Smooth muscle cell (in vitro differentiated cells): ENCODE results near the gene ALOXE3. TPM values are rescaled to one million over a fixed set of nuclear protein-coding genes. Genes with fewer than 3 reads are reported as not detected.
"Not testable (repeated sequence)": the region's sequence is repeated elsewhere in the genome, so short reads cannot be mapped to it uniquely, and the experiment has no call there.

ENCODE experiments used
- DNase-seq: peaks from one replicate; lab custom pipeline; 2025; ENCODE audit not compliant: unreplicated experiment; lab: John Stamatoyannopoulos, UW
- H2AFZ ChIP-seq: fragments of 200-600 bp; sonication (generic); 2 replicates; pipeline ENCODE4 v1.6.0; 2016; ENCODE audit warnings: antibody characterized with exemption, low read depth, mild to moderate bottlenecking
- H3F3A ChIP-seq: fragments of 200-600 bp; sonication (generic); 2 replicates; pipeline ENCODE4 v1.6.0; 2017; ENCODE audit warnings: antibody characterized with exemption, low read depth
- H3K27ac ChIP-seq: fragments of 200-600 bp; sonication (generic); 2 replicates; pipeline ENCODE4 v1.5.1; 2016; ENCODE audit warnings: low read depth, mild to moderate bottlenecking
- H3K27me3 ChIP-seq: fragments of 200-600 bp; sonication (generic); 2 replicates; pipeline ENCODE4 v1.6.1; 2016; ENCODE audit warnings: low read depth, mild to moderate bottlenecking
- H3K36me3 ChIP-seq: fragments of 200-600 bp; sonication (generic); 2 replicates; pipeline ENCODE4 v1.5.1; 2016; ENCODE audit warnings: low read depth
- H3K4me1 ChIP-seq: fragments of 200-600 bp; sonication (generic); 2 replicates; pipeline ENCODE4 v1.5.1; 2016; ENCODE audit warnings: low read depth
- H3K4me2 ChIP-seq: fragments of 200-600 bp; sonication (generic); 2 replicates; pipeline ENCODE4 v1.6.0; 2016; ENCODE audit warnings: mild to moderate bottlenecking
- H3K4me3 ChIP-seq: fragments of 200-600 bp; sonication (generic); 2 replicates; pipeline ENCODE4 v1.5.1; 2016; ENCODE audit warnings: mild to moderate bottlenecking
- H3K79me2 ChIP-seq: fragments of 200-600 bp; sonication (generic); 2 replicates; pipeline ENCODE4 v1.6.0; 2016; ENCODE audit warnings: low read depth, mild to moderate bottlenecking
- H3K9ac ChIP-seq: fragments of 200-600 bp; sonication (generic); 2 replicates; pipeline ENCODE4 v1.6.0; 2016; ENCODE audit warnings: low read depth
- H3K9me3 ChIP-seq: fragments of 200-600 bp; sonication (generic); replicated peaks from 2 replicates; pipeline ENCODE4 v1.5.1; 2016; ENCODE audit warnings: low read depth
- H4K20me1 ChIP-seq: fragments of 200-600 bp; sonication (generic); 2 replicates; pipeline ENCODE4 v1.6.0; 2016; ENCODE audit warnings: low read depth
- CTCF ChIP-seq: fragments of 200-600 bp; sonication (generic); IDR thresholded peaks from 2 replicates; pipeline ENCODE4 v1.5.1; 2017; ENCODE audit warnings: borderline replicate concordance, mild to moderate bottlenecking, antibody characterized with exemption; ENCODE audit not compliant: insufficient read depth, poor library complexity, severe bottlenecking
- WGBS: methylation state at CpG from one replicate; pipeline ENCODE4 v1.1.7; 2016; ENCODE audit warnings: low lambda C conversion rate; 5-methylcytosine and 5-hydroxymethylcytosine counted together
- polyA plus RNA-seq: library from polyadenylated mRNA; unstranded; fragments of >200 nt; fragmentation: Nextera tagmentation; extraction: Ambion mirVana; gene quantifications from 2 replicates; pipeline ENCODE4 v1.2.1, GENCODE V29; 2016
- total RNA-seq: library from RNA; depleted of rRNA; stranded (reverse); fragments of >200 nt; gene quantifications from 2 replicates; pipeline ENCODE4 v1.2.3, GENCODE V29; 2014

ALOXE3 gene
- total and polyA plus RNA-seq, 2 experiments from 2014 or later = 0.25 to 1.7 TPM

- Histone ChIP-seq H3K4me3 (peak overlapping the region; percentile 40), H3K4me1 (peaks cover 6% of the 10 kb centered on the region), H3K27ac (no peak overlapping the region), H3K4me2 (peak overlapping the region; percentile 81), H2AFZ (peak overlapping the region; percentile 50), H3K9ac (no peak overlapping the region), H3K27me3 (peaks cover 81% of the 10 kb centered on the region), H3K36me3 (no peaks in the 10 kb centered on the region), H4K20me1 (no peaks in the 10 kb centered on the region), H3K9me3 (no peaks in the 10 kb centered on the region), H3K79me2 (no peaks in the 10 kb centered on the region), H3F3A (peaks cover under 1% of the 10 kb centered on the region)
- WGBS = 5% methylated on average over 8 of the region's 8 CpGs
- no peak for TF ChIP-seq CTCF
- no peak for DNase-seq
Measured at GRCh38 chr17:8062435-8062806, 55.9 kb downstream of the ALOXE3 start.

DNA sequence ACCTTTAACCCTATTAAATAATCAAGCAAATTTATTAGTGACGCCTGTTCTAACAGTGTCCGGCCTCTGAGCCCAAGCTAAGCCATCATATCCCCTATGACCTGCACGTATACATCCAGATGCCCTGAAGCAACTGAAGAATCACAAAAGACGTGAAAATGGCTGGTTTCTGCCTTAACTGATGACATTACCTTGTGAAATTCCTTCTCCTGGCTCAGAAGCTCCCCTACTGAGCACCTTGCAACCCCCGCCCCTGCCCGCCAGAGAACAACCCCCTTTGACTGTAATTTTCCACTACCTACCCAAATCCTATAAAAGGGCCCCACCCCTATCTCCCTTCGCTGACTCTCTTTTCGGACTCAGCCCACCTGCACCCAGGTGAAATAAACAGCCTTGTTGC, 56.5 kb downstream of the ALOXE3 start:
- H3K4me3 ChIP-seq, H3K79me2 ChIP-seq, H3K27ac ChIP-seq, DNase-seq, H3K9ac ChIP-seq, H3K9me3 ChIP-seq, H3K4me2 ChIP-seq, H4K20me1 ChIP-seq, H3K4me1 ChIP-seq, H2AFZ ChIP-seq, H3K36me3 ChIP-seq, H3F3A ChIP-seq: not testable (repeated sequence)
- peaks cover 76% of the 10 kb centered on the region for H3K27me3 ChIP-seq
- WGBS = 14% methylated on average over 8 of the region's 8 CpGs

DNA sequence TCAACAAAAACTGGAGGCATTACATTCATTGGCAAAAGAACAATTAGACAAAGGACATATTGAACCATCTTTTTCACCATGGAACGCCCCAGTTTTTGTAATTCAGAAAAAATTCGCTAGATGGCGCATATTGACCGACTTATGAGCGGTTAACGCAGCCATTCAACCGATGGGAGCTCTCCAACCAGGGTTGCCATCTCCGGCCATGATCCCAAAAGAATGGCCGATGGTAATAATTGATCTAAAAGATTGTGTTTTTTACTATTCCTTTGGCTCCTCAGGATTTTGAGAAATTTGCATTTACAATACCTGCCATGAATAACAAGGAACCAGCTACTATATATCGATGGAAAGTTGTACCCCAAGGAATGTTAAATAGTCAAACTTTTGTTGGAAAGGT, 58.0 kb downstream of the ALOXE3 start:
- 10% methylated on average over 10 of the region's 10 CpGs for WGBS
- Histone ChIP-seq H3K9ac (no peak overlapping the region), H3K4me2 (no peak overlapping the region), H2AFZ (no peak overlapping the region), H3F3A (peaks cover 9% of the 10 kb centered on the region), H3K4me1 (peaks cover 6% of the 10 kb centered on the region), H3K36me3 (no peaks in the 10 kb centered on the region), H3K27me3 (peaks cover 63% of the 10 kb centered on the region), H3K9me3 (no peaks in the 10 kb centered on the region), H3K79me2 (no peaks in the 10 kb centered on the region), H4K20me1 (no peaks in the 10 kb centered on the region), H3K4me3 (no peak overlapping the region), H3K27ac (no peak overlapping the region)
- no peak for DNase-seq
- TF ChIP-seq CTCF = peak; percentile 74

DNA sequence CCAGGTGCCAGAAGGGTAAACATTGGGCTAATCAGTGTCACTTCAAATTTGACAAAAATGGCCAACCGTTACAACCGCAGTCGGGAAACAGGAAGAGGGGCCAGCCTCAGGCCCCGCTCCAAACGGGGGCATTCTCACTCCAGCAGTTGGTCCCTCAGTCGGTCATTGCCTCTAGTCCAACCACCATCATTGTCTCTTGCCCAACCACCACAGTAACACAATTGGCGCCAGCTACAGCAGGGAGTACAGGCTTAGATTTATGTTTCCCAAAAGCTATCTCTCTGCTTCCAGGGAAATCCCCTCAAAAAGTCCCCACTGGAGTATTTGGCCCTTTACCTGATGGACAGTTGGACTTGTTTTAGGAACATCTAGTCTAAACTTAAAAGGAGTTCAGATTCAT, 59.2 kb downstream of the ALOXE3 start:
- Histone ChIP-seq H3K4me2 (no peak overlapping the region), H3K36me3 (no peaks in the 10 kb centered on the region), H3K79me2 (no peaks in the 10 kb centered on the region), H3K9me3 (no peaks in the 10 kb centered on the region), H4K20me1 (no peaks in the 10 kb centered on the region), H3K9ac (no peak overlapping the region), H3K27me3 (peaks cover 52% of the 10 kb centered on the region), H2AFZ (no peak overlapping the region), H3K27ac (no peak overlapping the region), H3F3A (peaks cover 9% of the 10 kb centered on the region), H3K4me1 (peaks cover 6% of the 10 kb centered on the region), H3K4me3 (no peak overlapping the region)
- DNase-seq = no peak
- 83% methylated on average over 7 of the region's 7 CpGs for WGBS
- no peak for TF ChIP-seq CTCF
